Measurements from ENCODE around the gene PAXX.

GRCh38 chr9:136974817-136975535 lies 17.2 kb upstream of the PAXX start:
- TF ChIP-seq, protein P1, sequence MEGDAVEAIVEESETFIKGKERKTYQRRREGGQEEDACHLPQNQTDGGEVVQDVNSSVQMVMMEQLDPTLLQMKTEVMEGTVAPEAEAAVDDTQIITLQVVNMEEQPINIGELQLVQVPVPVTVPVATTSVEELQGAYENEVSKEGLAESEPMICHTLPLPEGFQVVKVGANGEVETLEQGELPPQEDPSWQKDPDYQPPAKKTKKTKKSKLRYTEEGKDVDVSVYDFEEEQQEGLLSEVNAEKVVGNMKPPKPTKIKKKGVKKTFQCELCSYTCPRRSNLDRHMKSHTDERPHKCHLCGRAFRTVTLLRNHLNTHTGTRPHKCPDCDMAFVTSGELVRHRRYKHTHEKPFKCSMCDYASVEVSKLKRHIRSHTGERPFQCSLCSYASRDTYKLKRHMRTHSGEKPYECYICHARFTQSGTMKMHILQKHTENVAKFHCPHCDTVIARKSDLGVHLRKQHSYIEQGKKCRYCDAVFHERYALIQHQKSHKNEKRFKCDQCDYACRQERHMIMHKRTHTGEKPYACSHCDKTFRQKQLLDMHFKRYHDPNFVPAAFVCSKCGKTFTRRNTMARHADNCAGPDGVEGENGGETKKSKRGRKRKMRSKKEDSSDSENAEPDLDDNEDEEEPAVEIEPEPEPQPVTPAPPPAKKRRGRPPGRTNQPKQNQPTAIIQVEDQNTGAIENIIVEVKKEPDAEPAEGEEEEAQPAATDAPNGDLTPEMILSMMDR (IDR thresholded peaks at IDR 0.05), result no peak
- TF ChIP-seq EZH2 (IDR thresholded peaks at IDR 0.05; ENCODE audit: borderline replicate concordance, insufficient read depth, low read depth, low read length, poor library complexity, severe bottlenecking), result no peak
